Measurements from ENCODE around the gene EXOC2. TPM values are rescaled to one million over a fixed set of nuclear protein-coding genes. Genes with fewer than 3 reads are reported as not detected.
A peak's percentile ranks its signal among the peaks of the same experiment; 100 is the strongest.

Gene EXOC2
- total RNA-seq, 2 experiments from 2014 or later = 22.5 to 24.8 TPM

DNA sequence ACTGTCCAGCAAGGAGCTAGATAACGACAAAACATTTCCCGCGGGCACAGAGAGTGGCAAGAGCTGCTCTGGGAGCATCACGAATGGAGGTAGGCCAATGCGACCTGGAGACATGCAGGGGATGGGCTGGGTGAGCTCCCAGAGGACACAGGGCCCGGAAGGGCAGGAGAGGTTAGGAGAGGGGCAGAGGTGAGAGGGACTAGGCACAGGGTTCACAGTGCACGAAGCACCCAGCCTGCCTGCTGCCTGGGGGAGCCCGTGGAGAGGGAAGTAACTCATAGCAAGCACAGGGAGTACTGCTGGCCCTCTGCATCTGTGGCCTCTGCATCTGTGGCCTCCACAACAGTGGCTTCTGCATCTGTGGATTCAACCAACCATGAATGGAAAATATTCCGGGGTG, 162.5 kb downstream of the EXOC2 start:
- H3K36me3 ChIP-seq (ENCODE audit: insufficient read depth, low read length) = no peaks in the 10 kb centered on the region
- no peak overlapping the region for H2AFZ ChIP-seq (ENCODE audit: low read length)
- H3K4me2 ChIP-seq (ENCODE audit: low read length) = no peak overlapping the region
- no TSS peak for BruUV-seq (replicated peaks)
- no peak overlapping the region for H3K4me3 ChIP-seq (ENCODE audit: low read depth, low read length, poor library complexity, severe bottlenecking)
- ChIA-PET CTCF (ENCODE audit: unreplicated experiment) (no interaction called here), POLR2A (no interaction called here)
- H3K4me1 ChIP-seq (ENCODE audit: insufficient read depth, low read length, poor library complexity, severe bottlenecking) = no peaks in the 10 kb centered on the region
- no peaks in the 10 kb centered on the region for H3K9me3 ChIP-seq (ENCODE audit: low read length)
- H3K79me2 ChIP-seq (ENCODE audit: insufficient read depth, low read depth, low read length) = no peaks in the 10 kb centered on the region
- H3K9me2 ChIP-seq (ENCODE audit: insufficient read depth, low read length) = no peaks in the 10 kb centered on the region
- H3K27ac ChIP-seq (ENCODE audit: low read depth, low read length, poor library complexity, severe bottlenecking) = no peak overlapping the region
- peak; percentile 28 for DNase-seq (ENCODE audit: low spot score)
- no peaks in the 10 kb centered on the region for H4K20me1 ChIP-seq (ENCODE audit: insufficient read depth, low read length)
- intact Hi-C loops (cut with micrococcal nuclease; ENCODE audit: unreplicated experiment) = no loop called here
- TF ChIP-seq EZH2phosphoT487 (IDR thresholded peaks at IDR 0.05; ENCODE audit: borderline replicate concordance, low read depth, low read length) = no peak
- TF ChIP-seq, protein P1, sequence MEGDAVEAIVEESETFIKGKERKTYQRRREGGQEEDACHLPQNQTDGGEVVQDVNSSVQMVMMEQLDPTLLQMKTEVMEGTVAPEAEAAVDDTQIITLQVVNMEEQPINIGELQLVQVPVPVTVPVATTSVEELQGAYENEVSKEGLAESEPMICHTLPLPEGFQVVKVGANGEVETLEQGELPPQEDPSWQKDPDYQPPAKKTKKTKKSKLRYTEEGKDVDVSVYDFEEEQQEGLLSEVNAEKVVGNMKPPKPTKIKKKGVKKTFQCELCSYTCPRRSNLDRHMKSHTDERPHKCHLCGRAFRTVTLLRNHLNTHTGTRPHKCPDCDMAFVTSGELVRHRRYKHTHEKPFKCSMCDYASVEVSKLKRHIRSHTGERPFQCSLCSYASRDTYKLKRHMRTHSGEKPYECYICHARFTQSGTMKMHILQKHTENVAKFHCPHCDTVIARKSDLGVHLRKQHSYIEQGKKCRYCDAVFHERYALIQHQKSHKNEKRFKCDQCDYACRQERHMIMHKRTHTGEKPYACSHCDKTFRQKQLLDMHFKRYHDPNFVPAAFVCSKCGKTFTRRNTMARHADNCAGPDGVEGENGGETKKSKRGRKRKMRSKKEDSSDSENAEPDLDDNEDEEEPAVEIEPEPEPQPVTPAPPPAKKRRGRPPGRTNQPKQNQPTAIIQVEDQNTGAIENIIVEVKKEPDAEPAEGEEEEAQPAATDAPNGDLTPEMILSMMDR (conservative IDR thresholded peaks at IDR 0.05; ENCODE audit: low read length) = no peak

GRCh38 chr6:528989-529388, 163.9 kb downstream of the EXOC2 start:
- no peaks in the 10 kb centered on the region for H3K36me3 ChIP-seq (ENCODE audit: insufficient read depth, low read length)
- BruUV-seq (replicated peaks) = no TSS peak
- ChIA-PET CTCF (ENCODE audit: unreplicated experiment) (no interaction called here), POLR2A (interaction anchor here (0.6 kb wide), 1 partner anchor 18 kb away, joined by 3 read pairs; no protein-coding TSS in a partner anchor)
- no peaks in the 10 kb centered on the region for H3K4me1 ChIP-seq (ENCODE audit: insufficient read depth, low read length, poor library complexity, severe bottlenecking)
- no peak overlapping the region for H3K4me3 ChIP-seq (ENCODE audit: low read depth, low read length, poor library complexity, severe bottlenecking)
- TF ChIP-seq, protein P1 (conservative IDR thresholded peaks at IDR 0.05; ENCODE audit: low read length) = no peak
- TF ChIP-seq EZH2phosphoT487 (IDR thresholded peaks at IDR 0.05; ENCODE audit: borderline replicate concordance, low read depth, low read length) = no peak
- intact Hi-C loops (cut with micrococcal nuclease; ENCODE audit: unreplicated experiment) = no loop called here
- no peak for DNase-seq (ENCODE audit: low spot score)
- H3K9me2 ChIP-seq (ENCODE audit: insufficient read depth, low read length) = no peaks in the 10 kb centered on the region
- no peak overlapping the region for H3K27ac ChIP-seq (ENCODE audit: low read depth, low read length, poor library complexity, severe bottlenecking)
- no peak overlapping the region for H2AFZ ChIP-seq (ENCODE audit: low read length)
- no peaks in the 10 kb centered on the region for H4K20me1 ChIP-seq (ENCODE audit: insufficient read depth, low read length)
- H3K4me2 ChIP-seq (ENCODE audit: low read length) = no peak overlapping the region
- no peaks in the 10 kb centered on the region for H3K9me3 ChIP-seq (ENCODE audit: low read length)
- no peaks in the 10 kb centered on the region for H3K79me2 ChIP-seq (ENCODE audit: insufficient read depth, low read depth, low read length)

- CTCF ChIA-PET (ENCODE audit: unreplicated experiment) = no interaction called here
- BruUV-seq (replicated peaks) = no TSS peak
- Histone ChIP-seq H3K4me1 (ENCODE audit: insufficient read depth, low read length, poor library complexity, severe bottlenecking) (no peaks in the 10 kb centered on the region), H3K9me3 (ENCODE audit: low read length) (no peaks in the 10 kb centered on the region), H3K9me2 (ENCODE audit: insufficient read depth, low read length) (no peaks in the 10 kb centered on the region), H3K36me3 (ENCODE audit: insufficient read depth, low read length) (no peaks in the 10 kb centered on the region), H4K20me1 (ENCODE audit: insufficient read depth, low read length) (no peaks in the 10 kb centered on the region), H3K27ac (ENCODE audit: low read depth, low read length, poor library complexity, severe bottlenecking) (no peak overlapping the region), H3K4me2 (ENCODE audit: low read length) (no peak overlapping the region), H3K79me2 (ENCODE audit: insufficient read depth, low read depth, low read length) (no peaks in the 10 kb centered on the region), H2AFZ (ENCODE audit: low read length) (no peak overlapping the region), H3K4me3 (ENCODE audit: low read depth, low read length, poor library complexity, severe bottlenecking) (no peak overlapping the region)
- intact Hi-C loops (cut with micrococcal nuclease; ENCODE audit: unreplicated experiment) = no loop called here
- no peak for DNase-seq (ENCODE audit: low spot score)
- POLR2A ChIA-PET = interaction anchor here (0.6 kb wide), 1 partner anchor 17 kb away, joined by 3 read pairs; no protein-coding TSS in a partner anchor
- TF ChIP-seq, protein P1 (conservative IDR thresholded peaks at IDR 0.05; ENCODE audit: low read length) = no peak
- TF ChIP-seq EZH2phosphoT487 (IDR thresholded peaks at IDR 0.05; ENCODE audit: borderline replicate concordance, low read depth, low read length) = no peak
Observed at GRCh38 chr6:527989-528673, 164.8 kb downstream of the EXOC2 start.

All from OCI-LY7 (cell line).